HL-60 (cell line): ENCODE data around the gene AJUBA.

Experiments used
- CTCF ChIP-seq: IDR thresholded peaks from one replicate; pipeline ENCODE4 v1.5.1; 2011; ENCODE audit warnings: low read length, control low read depth, inconsistent platforms; ENCODE audit not compliant: insufficient read depth
- GABPA ChIP-seq: IDR thresholded peaks from 2 replicates; pipeline ENCODE4 v1.6.1; 2012; ENCODE audit warnings: low read depth
- POLR2AphosphoS5 ChIP-seq: IDR thresholded peaks from 2 replicates; pipeline ENCODE4 v1.6.1; 2012; ENCODE audit warnings: low read depth
- REST ChIP-seq: IDR thresholded peaks from 2 replicates; pipeline ENCODE4 v1.6.1; 2012; ENCODE audit warnings: low read depth; ENCODE audit not compliant: insufficient replicate concordance
- SPI1 ChIP-seq: IDR thresholded peaks from 2 replicates; pipeline ENCODE4 v1.6.1; 2012; ENCODE audit warnings: low read depth, mild to moderate bottlenecking, borderline replicate concordance

- TF ChIP-seq REST (no peak), CTCF (no peak), GABPA (no peak), POLR2AphosphoS5 (no peak), SPI1 (no peak)
Measured at GRCh38 chr14:22974530-22975313, 7.6 kb downstream of the AJUBA start.
